ENCODE measurements around the gene WHRN. TPM values are rescaled to one million over a fixed set of nuclear protein-coding genes. Genes with fewer than 3 reads are reported as not detected.
A peak's percentile ranks its signal among the peaks of the same experiment; 100 is the strongest.

Gene WHRN
- total and polyA plus RNA-seq, 2 donors (not counting 1 experiment from before 2014, with no cell fraction given), result 19.4 to 95.7 TPM

DNA sequence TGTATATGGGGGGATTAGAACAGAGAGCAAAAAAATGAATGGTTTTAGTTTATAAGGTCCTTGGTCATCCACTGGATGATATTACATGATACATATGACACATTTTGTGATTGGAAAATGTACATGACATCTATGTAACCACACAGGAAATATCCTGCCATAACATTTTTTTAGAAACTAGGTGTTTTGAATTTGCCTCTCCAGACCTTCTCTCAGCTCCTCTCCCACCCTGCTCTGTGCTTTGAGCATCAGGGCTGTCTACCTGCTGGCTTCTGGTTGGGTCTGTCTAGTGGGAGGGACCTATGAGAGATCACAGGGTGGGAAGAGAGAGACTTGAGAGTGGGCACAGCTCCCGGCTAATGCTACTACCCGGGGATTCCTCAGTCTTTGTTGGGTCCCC lies 141.8 kb downstream of the WHRN start:
- intact Hi-C loops (cut with micrococcal nuclease), result loop anchor here (5.0 kb wide), 1 partner anchor 34 kb away; no protein-coding TSS in a partner anchor
- ChIA-PET POLR2A (interaction anchor here (1.0 to 8.6 kb wide), 7 partner anchors 10 to 34 kb away, joined by 3 to 108 read pairs (median 6); partner anchors contain the start of gene AKNA), CTCF (interaction anchor here (0.8 to 2.6 kb wide), 4 partner anchors 11 to 22 kb away, joined by 3 to 10 read pairs (median 5); no protein-coding TSS in a partner anchor)

DNA sequence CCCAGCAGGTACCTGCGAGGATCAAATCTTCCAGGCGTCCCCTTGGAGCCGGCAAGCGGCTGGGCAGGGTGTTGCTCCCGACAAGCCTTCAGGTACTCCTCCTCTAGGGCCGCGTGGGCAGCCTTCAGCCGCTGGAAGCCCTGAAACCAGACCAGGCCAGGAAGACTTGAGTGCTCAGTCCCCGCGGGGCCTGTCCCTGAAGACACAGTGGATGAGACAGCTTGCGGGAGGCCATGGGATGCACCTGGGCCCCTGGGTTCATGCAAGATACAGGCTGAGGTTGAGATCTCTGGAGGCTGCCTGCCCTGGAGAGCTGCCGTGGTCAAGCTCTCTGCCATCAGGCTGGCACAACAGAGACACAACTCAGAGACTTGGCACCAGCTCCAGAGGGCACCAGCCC lies 142.9 kb downstream of the WHRN start:
- CTCF ChIA-PET, result interaction anchor here (0.9 to 2.6 kb wide), 3 partner anchors 10 to 26 kb away, joined by 3 to 7 read pairs (median 6); partner anchors contain the start of gene AKNA
- no peak overlapping the region for H2AFZ ChIP-seq (ENCODE audit: insufficient read depth, low read depth, low read length, poor library complexity, severe bottlenecking)
- H3K9me3 ChIP-seq (ENCODE audit: control extremely low read depth in 1 of 3, control insufficient read depth in 2 of 3, insufficient read depth in 1 of 3, low read length in 2 of 3), result no peaks in the 10 kb centered on the region
- peaks cover 81% of the 10 kb centered on the region for H3K79me2 ChIP-seq (ENCODE audit: control insufficient read depth, insufficient read depth, low read length)
- TF ChIP-seq EZH2 (IDR thresholded peaks at IDR 0.05; ENCODE audit: borderline replicate concordance, insufficient read depth, low read depth, low read length, poor library complexity, severe bottlenecking), result no peak
- TF ChIP-seq, protein P1, sequence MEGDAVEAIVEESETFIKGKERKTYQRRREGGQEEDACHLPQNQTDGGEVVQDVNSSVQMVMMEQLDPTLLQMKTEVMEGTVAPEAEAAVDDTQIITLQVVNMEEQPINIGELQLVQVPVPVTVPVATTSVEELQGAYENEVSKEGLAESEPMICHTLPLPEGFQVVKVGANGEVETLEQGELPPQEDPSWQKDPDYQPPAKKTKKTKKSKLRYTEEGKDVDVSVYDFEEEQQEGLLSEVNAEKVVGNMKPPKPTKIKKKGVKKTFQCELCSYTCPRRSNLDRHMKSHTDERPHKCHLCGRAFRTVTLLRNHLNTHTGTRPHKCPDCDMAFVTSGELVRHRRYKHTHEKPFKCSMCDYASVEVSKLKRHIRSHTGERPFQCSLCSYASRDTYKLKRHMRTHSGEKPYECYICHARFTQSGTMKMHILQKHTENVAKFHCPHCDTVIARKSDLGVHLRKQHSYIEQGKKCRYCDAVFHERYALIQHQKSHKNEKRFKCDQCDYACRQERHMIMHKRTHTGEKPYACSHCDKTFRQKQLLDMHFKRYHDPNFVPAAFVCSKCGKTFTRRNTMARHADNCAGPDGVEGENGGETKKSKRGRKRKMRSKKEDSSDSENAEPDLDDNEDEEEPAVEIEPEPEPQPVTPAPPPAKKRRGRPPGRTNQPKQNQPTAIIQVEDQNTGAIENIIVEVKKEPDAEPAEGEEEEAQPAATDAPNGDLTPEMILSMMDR (IDR thresholded peaks at IDR 0.05), result no peak
- peaks cover 49% of the 10 kb centered on the region for H4K20me1 ChIP-seq (ENCODE audit: control insufficient read depth, insufficient read depth, low read length, poor library complexity, severe bottlenecking)
- POLR2A ChIA-PET, result interaction anchor here (1.0 to 8.6 kb wide), 4 partner anchors 10 to 35 kb away, joined by 3 to 108 read pairs (median 5); partner anchors contain the start of gene AKNA
- intact Hi-C loops (cut with micrococcal nuclease), result loop anchor here (5.0 kb wide), 1 partner anchor 35 kb away; no protein-coding TSS in a partner anchor
- Mint-ChIP-seq H3K27ac (peak overlapping the region; percentile 94), H3K27me3 (no peaks in the 10 kb centered on the region), H3K4me1 (peaks cover 55% of the 10 kb centered on the region), H3K9me3 (ENCODE audit: insufficient read depth) (peaks cover 3% of the 10 kb centered on the region), H3K4me3 (no peak overlapping the region)
- H3K36me3 ChIP-seq (replicated peaks in 1 of 2; ENCODE audit: control extremely low read depth in 1 of 2, control insufficient read depth in 1 of 2, extremely low read depth in 1 of 2, insufficient read depth in 2 of 2, low read length in 1 of 2), result peaks cover 9 to 89% of the 10 kb centered on the region in 2 experiments
- ATAC-seq (ENCODE audit: low read depth) (no peak), DNase-seq (no peak)
- H3K4me3 ChIP-seq (ENCODE audit: control extremely low read depth in 1 of 5, extremely low read depth in 1 of 5, insufficient read depth in 1 of 5, low read depth in 2 of 5, low read length in 4 of 5), result no peak overlapping the region
- 65% methylated on average over 12 of the region's 12 CpGs for WGBS (ENCODE audit: insufficient coverage)
- H3K27ac ChIP-seq (ENCODE audit: low read length in 2 of 2), result peak overlapping the region; percentile 26 to 75
- H3K4me1 ChIP-seq (ENCODE audit: control insufficient read depth in 2 of 2, insufficient read depth in 2 of 2, low read length in 2 of 2), result peaks cover 48 to 58% of the 10 kb centered on the region in 2 donors
- peak overlapping the region; percentile 9 for H3K4me2 ChIP-seq (replicated peaks; ENCODE audit: low read depth, low read length, poor library complexity, severe bottlenecking)
- no peaks in the 10 kb centered on the region for H3K27me3 ChIP-seq (replicated peaks in 1 of 4; ENCODE audit: control extremely low read depth in 1 of 4, control insufficient read depth in 3 of 4, insufficient read depth in 4 of 4, low read length in 3 of 4)
- H3K9ac ChIP-seq (ENCODE audit: low read length), result no peak overlapping the region

More for the DNA sequence above, 141.8 kb downstream of the WHRN start:
- peaks cover 3% of the 10 kb centered on the region for H3K9me3 Mint-ChIP-seq (ENCODE audit: insufficient read depth)
- H3K27me3 Mint-ChIP-seq, result no peaks in the 10 kb centered on the region
- peaks cover 9 to 89% of the 10 kb centered on the region in 2 experiments for H3K36me3 ChIP-seq (replicated peaks in 1 of 2; ENCODE audit: control extremely low read depth in 1 of 2, control insufficient read depth in 1 of 2, extremely low read depth in 1 of 2, insufficient read depth in 2 of 2, low read length in 1 of 2)
- peaks cover 81% of the 10 kb centered on the region for H3K79me2 ChIP-seq (ENCODE audit: control insufficient read depth, insufficient read depth, low read length)
- ATAC-seq (ENCODE audit: low read depth) (no peak), DNase-seq (no peak)
- WGBS (ENCODE audit: insufficient coverage), result 55% methylated on average over 2 of the region's 2 CpGs
- peaks cover 64% of the 10 kb centered on the region for H3K4me1 Mint-ChIP-seq
- peak overlapping the region; percentile 94 for H3K27ac Mint-ChIP-seq
- H3K4me3 Mint-ChIP-seq, result peak overlapping the region; percentile 66
- H3K9me3 ChIP-seq (ENCODE audit: control extremely low read depth in 1 of 3, control insufficient read depth in 2 of 3, insufficient read depth in 1 of 3, low read length in 2 of 3), result no peaks in the 10 kb centered on the region
- H3K27me3 ChIP-seq (replicated peaks in 1 of 4; ENCODE audit: control extremely low read depth in 1 of 4, control insufficient read depth in 3 of 4, insufficient read depth in 4 of 4, low read length in 3 of 4), result no peaks in the 10 kb centered on the region
- H4K20me1 ChIP-seq (ENCODE audit: control insufficient read depth, insufficient read depth, low read length, poor library complexity, severe bottlenecking), result peaks cover 39% of the 10 kb centered on the region
- H3K4me2 ChIP-seq (replicated peaks; ENCODE audit: low read depth, low read length, poor library complexity, severe bottlenecking), result peak overlapping the region; percentile 55
- TF ChIP-seq, protein P1 (IDR thresholded peaks at IDR 0.05), result no peak
- TF ChIP-seq EZH2 (IDR thresholded peaks at IDR 0.05; ENCODE audit: borderline replicate concordance, insufficient read depth, low read depth, low read length, poor library complexity, severe bottlenecking), result no peak
- H3K4me1 ChIP-seq (ENCODE audit: control insufficient read depth in 2 of 2, insufficient read depth in 2 of 2, low read length in 2 of 2), result peaks cover 58 to 69% of the 10 kb centered on the region in 2 donors
- peak overlapping the region; percentile 28 to 75 for H3K27ac ChIP-seq (ENCODE audit: low read length in 2 of 2)
- no peak overlapping the region for H3K4me3 ChIP-seq (ENCODE audit: control extremely low read depth in 1 of 5, extremely low read depth in 1 of 5, insufficient read depth in 1 of 5, low read depth in 2 of 5, low read length in 4 of 5)
- H2AFZ ChIP-seq (ENCODE audit: insufficient read depth, low read depth, low read length, poor library complexity, severe bottlenecking), result no peak overlapping the region
- peak overlapping the region; percentile 2 for H3K9ac ChIP-seq (ENCODE audit: low read length)
